ACC112 (cell line): Measurements from ENCODE around the gene GOLGA6L6.
"Not testable (repeated sequence)": the region's sequence is repeated elsewhere in the genome, so short reads cannot be mapped to it uniquely, and the experiment has no call there.

ENCODE experiments used
- H2AFZ ChIP-seq: fragments of 200-600 bp; sonication (generic); one replicate; pipeline ENCODE4 v1.6.0; 2017; ENCODE audit warnings: antibody characterized with exemption, low read length; ENCODE audit not compliant: unreplicated experiment
- H3K27ac ChIP-seq: fragments of 200-600 bp; sonication (generic); 2 replicates; pipeline ENCODE4 v1.5.1; 2014; ENCODE audit warnings: low read depth, mild to moderate bottlenecking, antibody characterized with exemption, low read length, moderate library complexity
- H3K27me3 ChIP-seq: fragments of 200-600 bp; sonication (generic); 2 replicates; pipeline ENCODE4 v1.6.1; 2014; ENCODE audit warnings: mild to moderate bottlenecking, antibody characterized with exemption, low read length, moderate library complexity, mixed read lengths; ENCODE audit not compliant: insufficient read depth
- H3K36me3 ChIP-seq: fragments of 200-600 bp; sonication (generic); 2 replicates; pipeline ENCODE4 v1.6.1; 2016; ENCODE audit warnings: mild to moderate bottlenecking, antibody characterized with exemption, low read length, moderate library complexity, mixed read lengths; ENCODE audit not compliant: insufficient read depth
- H3K4me1 ChIP-seq: fragments of 200-600 bp; sonication (generic); one replicate; pipeline ENCODE4 v1.6.1; 2016; ENCODE audit warnings: low read length, mixed read lengths; ENCODE audit not compliant: insufficient read depth, unreplicated experiment, control insufficient read depth
- H3K4me3 ChIP-seq: fragments of 200-600 bp; sonication (generic); 2 replicates; pipeline ENCODE4 v1.5.1; 2014; ENCODE audit warnings: mild to moderate bottlenecking, low read depth, low read length
- H3K79me2 ChIP-seq: fragments of 200-600 bp; sonication (generic); one replicate; pipeline ENCODE4 v1.6.0; 2016; ENCODE audit warnings: low read length; ENCODE audit not compliant: control insufficient read depth, unreplicated experiment, insufficient read depth

GOLGA6L6 gene

GRCh38 chr15:20501512-20502222 is 39.9 kb downstream of the GOLGA6L6 start:
- H3K36me3 ChIP-seq, result not testable (repeated sequence)

DNA sequence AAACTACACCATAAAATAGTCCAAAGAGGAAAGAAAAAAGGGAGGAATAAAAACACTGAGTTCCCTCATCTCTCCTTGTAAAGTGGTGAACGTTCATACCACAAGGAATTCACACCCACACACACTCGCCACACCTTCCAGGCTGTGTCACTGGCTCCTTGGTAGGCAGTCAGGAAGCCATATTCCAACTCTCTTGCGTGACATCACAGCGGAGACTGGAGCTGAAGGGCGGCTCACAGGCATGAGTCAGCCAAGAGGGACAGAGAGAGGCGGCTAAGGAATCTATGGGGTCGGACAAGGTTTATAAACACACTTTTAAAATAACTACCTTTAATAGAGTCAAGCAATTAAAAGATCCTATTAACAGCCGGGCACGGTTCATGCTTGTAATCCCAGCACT is 43.8 kb downstream of the GOLGA6L6 start:
- not testable (repeated sequence) for H3K79me2 ChIP-seq, H3K4me3 ChIP-seq, H3K4me1 ChIP-seq, H2AFZ ChIP-seq, H3K36me3 ChIP-seq, H3K27ac ChIP-seq, H3K27me3 ChIP-seq

More at GRCh38 chr15:20501512-20502222, 39.9 kb downstream of the GOLGA6L6 start:
- not testable (repeated sequence) for H3K27me3 ChIP-seq, H2AFZ ChIP-seq, H3K27ac ChIP-seq, H3K79me2 ChIP-seq, H3K4me1 ChIP-seq, H3K4me3 ChIP-seq

GRCh38 chr15:20493035-20493434 is 48.6 kb downstream of the GOLGA6L6 start:
- not testable (repeated sequence) for H2AFZ ChIP-seq, H3K4me3 ChIP-seq, H3K79me2 ChIP-seq, H3K27ac ChIP-seq, H3K4me1 ChIP-seq, H3K36me3 ChIP-seq, H3K27me3 ChIP-seq

GRCh38 chr15:20492598-20492997 is 49.0 kb downstream of the GOLGA6L6 start:
- H3K27me3 ChIP-seq, H3K4me1 ChIP-seq, H3K36me3 ChIP-seq, H3K27ac ChIP-seq, H3K79me2 ChIP-seq, H3K4me3 ChIP-seq, H2AFZ ChIP-seq: not testable (repeated sequence)

DNA sequence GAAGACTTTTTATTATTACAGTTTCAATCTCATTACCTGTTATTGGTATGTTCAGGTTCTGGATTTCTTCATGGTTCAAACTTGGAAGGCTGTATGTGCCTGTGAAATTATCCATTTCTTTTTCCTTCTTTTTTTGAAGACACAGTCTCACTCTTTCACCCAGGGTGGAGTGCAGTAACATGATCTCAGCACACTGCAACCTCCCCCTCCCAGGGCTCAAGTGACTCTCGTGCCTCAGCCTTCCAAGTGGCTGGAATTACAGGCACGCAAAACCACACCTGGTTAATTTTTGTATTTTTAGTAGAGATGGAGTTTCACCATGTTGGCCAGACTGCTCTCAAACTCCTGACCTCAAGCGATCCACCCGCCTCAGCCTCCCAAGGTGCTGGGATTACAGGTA is 52.3 kb downstream of the GOLGA6L6 start:
- H3K4me1 ChIP-seq, H2AFZ ChIP-seq, H3K27ac ChIP-seq, H3K27me3 ChIP-seq, H3K36me3 ChIP-seq, H3K79me2 ChIP-seq, H3K4me3 ChIP-seq: not testable (repeated sequence)
